GOT3 (cell line): ENCODE results near the gene METTL23.
"Not testable (repeated sequence)": the region's sequence is repeated elsewhere in the genome, so short reads cannot be mapped to it uniquely, and the experiment has no call there.

Source experiments
- DNase-seq: peaks from one replicate; lab custom pipeline; 2025; ENCODE audit warnings: mixed read lengths; lab: John Stamatoyannopoulos, UW

Gene METTL23

GRCh38 chr17:76713765-76714164 lies 12.9 kb upstream of the METTL23 start:
- no peak for DNase-seq

DNA sequence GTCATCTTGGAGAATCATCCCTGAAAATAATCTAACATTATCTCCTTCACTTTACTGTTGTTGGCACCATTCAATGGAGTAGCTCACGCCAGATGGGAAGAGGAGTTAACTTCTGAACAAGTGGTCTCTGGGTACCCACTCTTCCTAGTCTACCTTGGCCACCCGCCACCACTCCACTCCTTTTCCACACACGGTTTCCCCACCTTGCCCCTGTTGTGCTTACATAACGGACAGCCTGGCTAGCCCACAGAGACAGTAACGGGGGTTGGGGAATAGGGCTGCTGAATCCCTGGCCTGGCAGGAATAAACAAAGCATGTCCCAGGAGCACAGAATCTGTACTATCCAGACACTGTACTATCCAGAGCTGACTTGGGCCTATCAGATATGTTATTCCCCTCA lies 12.3 kb upstream of the METTL23 start:
- no peak for DNase-seq

DNA sequence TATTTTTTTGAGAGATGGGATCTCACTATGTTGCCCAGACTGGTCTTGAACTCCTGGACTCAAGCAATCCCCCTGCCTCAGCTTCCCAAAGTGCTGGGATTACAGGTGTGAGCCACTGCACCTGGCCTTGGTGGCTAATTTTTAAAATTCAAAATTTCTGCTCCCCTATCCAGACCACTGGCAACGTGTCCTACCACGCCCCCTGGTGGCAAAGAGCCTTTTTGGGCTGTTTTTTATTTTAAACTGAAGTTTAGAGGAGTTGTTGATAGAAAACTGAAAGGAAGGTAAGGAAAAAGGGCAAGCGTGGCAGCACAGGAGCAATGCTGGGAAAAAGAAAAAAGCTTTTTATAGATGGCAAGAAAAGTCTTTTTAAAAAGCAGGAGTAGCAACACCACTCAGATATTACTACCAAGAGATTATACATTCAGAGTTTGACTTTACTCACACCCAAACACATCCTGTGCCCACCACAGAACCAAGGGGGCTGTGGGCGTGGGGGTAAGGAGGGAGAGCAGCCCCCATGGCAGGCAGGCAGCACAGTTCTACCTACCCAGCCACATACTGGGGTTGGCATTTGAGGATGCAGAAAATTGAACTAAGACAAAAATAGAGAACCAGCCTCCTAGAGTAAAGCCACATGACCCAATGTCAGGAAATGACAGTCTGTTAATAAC lies 11.7 kb upstream of the METTL23 start:
- no peak for DNase-seq

DNA sequence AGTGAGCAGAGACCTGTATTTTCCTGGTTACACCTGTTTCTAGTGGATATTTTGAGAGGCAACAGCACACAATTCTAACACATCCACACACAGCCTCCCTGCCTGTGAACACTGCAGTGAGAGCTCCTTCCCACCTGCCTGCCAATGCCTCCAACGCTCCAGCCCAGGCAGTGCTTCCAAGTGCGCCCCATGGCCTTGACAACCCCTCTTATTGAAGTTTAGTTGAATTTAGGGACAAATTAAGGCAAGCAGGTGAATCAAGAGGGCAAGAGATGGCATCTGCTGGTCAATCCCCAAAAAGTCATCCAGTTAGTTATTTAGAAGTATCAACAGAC lies 11.2 kb upstream of the METTL23 start:
- no peak for DNase-seq

DNA sequence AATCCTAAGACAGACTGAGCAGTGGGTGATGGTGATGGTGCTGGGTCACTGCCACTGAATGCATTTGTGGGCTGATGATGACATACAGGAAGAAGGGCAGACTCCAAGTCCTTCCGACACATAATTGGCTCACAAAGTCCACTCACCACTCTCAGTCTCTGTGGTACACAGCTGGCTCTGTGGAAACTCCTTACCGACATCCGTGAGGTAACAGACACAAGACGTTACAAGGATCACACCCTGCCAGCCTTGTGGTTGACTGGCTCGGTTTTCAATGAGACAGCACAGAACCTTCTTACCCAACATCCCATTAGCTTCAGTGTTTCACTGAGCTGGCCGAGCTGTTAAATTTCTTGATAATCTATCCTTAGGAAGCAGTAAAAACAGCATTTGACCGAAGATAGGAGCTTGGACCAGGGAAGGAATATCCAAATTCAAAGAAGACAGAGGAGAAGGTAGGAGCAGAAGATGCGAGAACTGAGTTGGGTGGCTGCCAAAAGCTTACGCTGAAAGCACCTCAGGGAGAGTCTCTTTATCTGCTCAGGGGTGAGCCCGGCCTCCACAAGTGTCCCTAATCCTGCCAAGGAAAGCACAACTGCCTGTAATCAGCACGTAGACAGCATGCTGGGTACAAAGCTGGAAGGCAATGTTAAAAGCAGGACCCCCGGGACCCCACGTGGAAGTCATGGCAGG lies 10.3 kb upstream of the METTL23 start:
- peak; percentile 67 for DNase-seq

- no peak for DNase-seq
Measured at GRCh38 chr17:76716839-76717215, 9.8 kb upstream of the METTL23 start.

GRCh38 chr17:76718516-76718915 lies 8.1 kb upstream of the METTL23 start:
- no peak for DNase-seq

DNA sequence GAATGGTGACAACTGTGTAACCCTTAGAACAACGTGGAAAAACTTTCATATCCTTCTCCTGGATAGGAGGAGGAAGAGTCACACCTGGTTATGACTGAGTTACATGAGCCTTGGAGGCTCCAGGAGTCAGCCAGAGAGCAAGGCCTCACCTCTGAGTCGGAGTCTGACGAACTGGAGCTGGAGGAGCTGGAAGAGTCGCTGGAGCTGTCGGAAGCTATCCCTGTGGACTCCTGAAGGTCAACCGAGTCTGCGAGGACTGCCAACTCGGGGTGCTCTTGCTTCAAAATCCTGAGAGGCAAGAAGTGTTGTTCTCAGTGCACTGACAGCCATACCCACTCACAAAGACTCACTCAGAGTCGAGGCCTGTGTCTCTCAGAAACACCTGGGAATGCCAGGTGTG lies 6.4 kb upstream of the METTL23 start:
- no peak for DNase-seq

- DNase-seq: no peak
Measured at GRCh38 chr17:76720941-76721340, 5.7 kb upstream of the METTL23 start.

DNA sequence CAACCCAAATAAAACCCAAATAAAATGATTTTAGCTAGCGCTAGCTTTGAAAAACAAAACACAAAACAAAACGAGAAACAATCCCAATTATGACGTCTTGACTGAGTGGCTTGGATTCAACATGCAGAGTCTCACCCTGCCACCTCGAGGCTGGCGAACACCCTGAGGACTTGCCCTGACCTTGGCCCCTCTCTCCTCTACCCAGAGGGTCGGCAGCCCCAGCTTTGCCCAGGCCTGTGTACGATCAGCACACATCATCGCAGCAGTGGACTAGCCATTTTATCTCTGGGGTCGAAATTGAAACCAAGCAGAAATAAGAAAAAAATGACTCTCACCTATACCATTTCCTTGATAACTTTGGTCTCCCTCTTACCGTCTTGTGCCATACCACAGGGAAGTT lies 5.2 kb upstream of the METTL23 start:
- DNase-seq: no peak

- no peak for DNase-seq
Measured at GRCh38 chr17:76722279-76722678, 4.4 kb upstream of the METTL23 start.

DNA sequence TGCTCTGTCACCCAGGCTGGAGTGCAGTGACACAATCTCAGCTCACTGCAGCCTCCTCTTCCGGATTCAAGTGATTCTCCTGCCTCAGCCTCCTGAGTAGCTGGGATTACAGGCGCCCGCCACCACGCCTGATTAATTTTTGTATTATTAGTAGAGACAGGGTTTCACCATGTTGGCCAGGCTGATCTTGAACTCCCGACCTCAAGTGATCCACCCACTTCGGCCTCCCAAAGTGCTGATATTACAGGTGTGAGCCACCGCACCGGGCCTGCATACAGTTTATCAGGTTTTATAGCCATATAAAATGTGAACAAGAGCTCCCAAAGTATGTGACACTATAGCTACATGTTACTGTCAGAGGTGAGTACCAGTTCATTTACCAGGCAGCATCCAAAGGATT lies 3.7 kb upstream of the METTL23 start:
- not testable (repeated sequence) for DNase-seq

- DNase-seq: no peak
Measured at GRCh38 chr17:76723812-76724211, 2.8 kb upstream of the METTL23 start.

GRCh38 chr17:76725580-76726230 lies 934 bp upstream of the METTL23 start:
- DNase-seq: no peak

DNA sequence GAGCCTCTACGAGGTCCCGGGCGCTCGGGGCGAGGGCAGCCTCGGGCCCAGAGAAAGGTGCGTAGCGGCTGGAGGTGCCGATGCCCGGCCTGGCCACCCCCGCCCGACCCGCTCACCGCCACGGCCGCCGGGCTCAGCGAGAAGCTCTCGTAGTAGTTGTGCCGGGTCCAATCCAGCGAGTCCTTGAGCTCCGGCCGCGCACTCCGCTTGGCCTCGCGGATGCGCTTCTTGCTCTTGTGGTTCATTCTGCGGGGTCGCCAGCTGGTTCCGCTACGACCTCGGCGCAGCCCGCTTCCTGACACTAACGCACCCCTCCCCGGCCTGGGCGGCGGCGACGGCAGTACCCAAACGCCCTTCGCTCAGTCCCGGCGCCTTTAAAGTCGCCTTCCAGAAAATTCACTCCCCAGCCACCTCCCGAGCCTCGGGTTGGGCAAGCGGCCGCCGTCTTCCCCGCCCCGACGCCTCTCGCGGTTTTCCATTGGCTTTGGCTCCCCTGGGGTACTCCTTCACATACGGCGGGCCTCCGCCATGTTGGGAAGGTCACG lies 336 bp upstream of the METTL23 start, which contains the start of gene JMJD6:
Gene JMJD6, minus strand, starts transcription at position 376 of the 545 bp plus-strand sequence. Its CDS starts 131 bp downstream, at position 245.
- peak; percentile 92 for DNase-seq

- DNase-seq: no peak
Measured at GRCh38 chr17:76727745-76728456, 1.3 kb downstream of the METTL23 start.

- not testable (repeated sequence) for DNase-seq
Measured at GRCh38 chr17:76731800-76732733, 5.4 kb downstream of the METTL23 start.

GRCh38 chr17:76732734-76733617 lies 6.3 kb downstream of the METTL23 start:
- no peak for DNase-seq

GRCh38 chr17:76733618-76733957 lies 6.9 kb downstream of the METTL23 start:
- no peak for DNase-seq

DNA sequence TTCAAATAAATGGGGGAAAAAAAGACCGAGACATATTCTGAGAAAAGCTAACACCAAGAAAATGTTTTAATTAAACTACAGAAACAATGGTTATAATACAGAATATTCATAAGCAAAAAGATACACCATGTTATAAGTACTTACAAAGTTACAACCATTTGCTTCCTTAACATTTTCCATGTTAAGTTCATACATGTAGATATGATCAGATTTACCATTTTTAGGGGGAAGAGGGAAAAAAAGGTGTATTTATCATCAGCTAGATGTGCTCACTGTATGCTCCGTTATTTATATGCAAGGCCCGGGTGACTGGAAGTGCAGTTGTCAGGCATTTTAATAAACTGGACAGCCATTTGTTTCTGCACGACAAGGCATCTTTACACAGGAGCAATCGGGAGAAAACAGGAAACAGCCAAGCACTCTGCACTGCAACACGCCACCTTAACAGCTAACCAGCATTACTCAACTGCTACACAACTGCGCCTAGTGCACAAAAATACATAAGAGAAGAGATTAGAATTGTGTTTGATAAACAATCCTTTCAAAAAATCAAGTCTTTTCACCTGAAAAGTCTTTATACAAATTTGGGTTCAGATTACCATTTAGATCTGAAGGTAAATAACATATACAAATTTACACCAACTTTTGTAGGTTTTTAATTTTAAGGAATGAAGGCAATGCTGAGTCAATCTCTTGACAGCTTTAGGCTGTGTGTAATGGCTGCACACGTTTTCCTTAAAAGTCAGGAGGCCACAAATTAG lies 7.6 kb downstream of the METTL23 start:
- no peak for DNase-seq
